ENCODE measurements around the gene RBM6. TPM values are rescaled to one million over a fixed set of nuclear protein-coding genes. Genes with fewer than 3 reads are reported as not detected.

The RBM6 gene
- total RNA-seq, 1 experiment from 2014 or later, result 58.3 TPM

DNA sequence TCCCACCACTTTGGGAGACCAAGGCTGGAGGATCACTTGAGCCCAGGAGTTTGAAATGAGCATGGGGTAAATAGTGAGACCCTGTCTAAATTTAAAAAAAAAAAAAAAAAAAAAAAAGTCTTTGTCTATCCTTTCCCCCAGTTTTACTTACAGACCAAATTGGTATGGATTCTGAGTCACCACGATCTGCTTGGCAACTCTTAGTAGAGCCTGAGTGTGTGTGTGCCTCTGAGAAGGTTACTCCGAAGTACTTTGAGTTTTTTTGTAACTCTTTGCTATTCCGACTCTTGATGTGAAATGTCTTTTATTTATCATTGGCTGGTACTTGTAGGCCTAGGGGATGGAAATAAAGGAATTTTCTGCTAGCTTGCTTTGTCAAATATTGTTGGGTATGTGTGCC, 63.3 kb downstream of the RBM6 start:
- ATAC-seq, result no peak
- ChIA-PET RAD21 (ENCODE audit: low non-redundant PET in 1 of 2, low total read pairs in 2 of 2, uncharacterized antibody in 2 of 2, unreplicated experiment in 2 of 2) (no interaction called here), CTCF (no interaction called here), POLR2A (no interaction called here)
- no peaks in the 10 kb centered on the region for H3K27me3 ChIP-seq (ENCODE audit: insufficient read depth, low read length)
- H3K79me2 ChIP-seq (ENCODE audit: insufficient read depth, low read length), result peaks cover 22% of the 10 kb centered on the region
- peaks cover 2 to 4% of the 10 kb centered on the region in 2 experiments; a peak in 2 of 4 replicates for H3K36me3 ChIP-seq (ENCODE audit: control insufficient read depth in 1 of 2, insufficient read depth in 2 of 2, low read length in 2 of 2)
- no peak overlapping the region for H3K9ac ChIP-seq (ENCODE audit: low read length)
- TF ChIP-seq SIN3A (IDR thresholded peaks at IDR 0.05; ENCODE audit: low read depth), result no peak
- TF ChIP-seq EZH2phosphoT487 (IDR thresholded peaks at IDR 0.05; ENCODE audit: borderline replicate concordance), result no peak
- TF ChIP-seq EZH2 (IDR thresholded peaks at IDR 0.05), result no peak
- no peak for TF ChIP-seq YY1 (IDR thresholded peaks at IDR 0.05; ENCODE audit: extremely low read depth, insufficient replicate concordance, low read depth, low read length)
- TF ChIP-seq RAD21 (IDR thresholded peaks at IDR 0.05; ENCODE audit: low read depth), result no peak
- TF ChIP-seq ZNF274 (IDR thresholded peaks at IDR 0.05; ENCODE audit: low read depth, low read length), result no peak
- TF ChIP-seq POLR2A (IDR thresholded peaks at IDR 0.05; ENCODE audit: borderline replicate concordance, extremely low read depth, insufficient read depth, insufficient read length), result no peak
- TF ChIP-seq CEBPB (IDR thresholded peaks at IDR 0.05; ENCODE audit: low read depth), result no peak
- TF ChIP-seq SP1 (IDR thresholded peaks at IDR 0.05; ENCODE audit: low read depth), result no peak
- no peak for TF ChIP-seq CBX3 (IDR thresholded peaks at IDR 0.05; ENCODE audit: low read depth)
- TF ChIP-seq FOSL1 (IDR thresholded peaks at IDR 0.05; ENCODE audit: low read depth), result no peak
- no peak for TF ChIP-seq ELF1 (IDR thresholded peaks at IDR 0.05; ENCODE audit: borderline replicate concordance, low read depth)
- no peak for TF ChIP-seq ZFX (IDR thresholded peaks at IDR 0.05)
- TF ChIP-seq SRF (IDR thresholded peaks at IDR 0.05; ENCODE audit: low read depth), result no peak
- TF ChIP-seq JUND (IDR thresholded peaks at IDR 0.05), result no peak
- TF ChIP-seq, protein P1, sequence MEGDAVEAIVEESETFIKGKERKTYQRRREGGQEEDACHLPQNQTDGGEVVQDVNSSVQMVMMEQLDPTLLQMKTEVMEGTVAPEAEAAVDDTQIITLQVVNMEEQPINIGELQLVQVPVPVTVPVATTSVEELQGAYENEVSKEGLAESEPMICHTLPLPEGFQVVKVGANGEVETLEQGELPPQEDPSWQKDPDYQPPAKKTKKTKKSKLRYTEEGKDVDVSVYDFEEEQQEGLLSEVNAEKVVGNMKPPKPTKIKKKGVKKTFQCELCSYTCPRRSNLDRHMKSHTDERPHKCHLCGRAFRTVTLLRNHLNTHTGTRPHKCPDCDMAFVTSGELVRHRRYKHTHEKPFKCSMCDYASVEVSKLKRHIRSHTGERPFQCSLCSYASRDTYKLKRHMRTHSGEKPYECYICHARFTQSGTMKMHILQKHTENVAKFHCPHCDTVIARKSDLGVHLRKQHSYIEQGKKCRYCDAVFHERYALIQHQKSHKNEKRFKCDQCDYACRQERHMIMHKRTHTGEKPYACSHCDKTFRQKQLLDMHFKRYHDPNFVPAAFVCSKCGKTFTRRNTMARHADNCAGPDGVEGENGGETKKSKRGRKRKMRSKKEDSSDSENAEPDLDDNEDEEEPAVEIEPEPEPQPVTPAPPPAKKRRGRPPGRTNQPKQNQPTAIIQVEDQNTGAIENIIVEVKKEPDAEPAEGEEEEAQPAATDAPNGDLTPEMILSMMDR (IDR thresholded peaks at IDR 0.05 in 2 of 3, conservative IDR thresholded peaks at IDR 0.05 in 1 of 3; ENCODE audit: borderline replicate concordance in 1 of 3, insufficient read depth in 1 of 3, low read depth in 2 of 3, low read length in 2 of 3), result no peak
- TF ChIP-seq TCF7L2 (IDR thresholded peaks at IDR 0.05; ENCODE audit: borderline replicate concordance, extremely low read depth, insufficient read depth, insufficient read length), result no peak
- TF ChIP-seq, protein P2, sequence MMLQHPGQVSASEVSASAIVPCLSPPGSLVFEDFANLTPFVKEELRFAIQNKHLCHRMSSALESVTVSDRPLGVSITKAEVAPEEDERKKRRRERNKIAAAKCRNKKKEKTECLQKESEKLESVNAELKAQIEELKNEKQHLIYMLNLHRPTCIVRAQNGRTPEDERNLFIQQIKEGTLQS (IDR thresholded peaks at IDR 0.05), result no peak
- no peak for TF ChIP-seq POLR2AphosphoS5 (IDR thresholded peaks at IDR 0.05; ENCODE audit: low read depth, low read length)
- no peak overlapping the region for H3K27ac ChIP-seq (ENCODE audit: low read depth, low read length)
- no peak for DNase-seq (ENCODE audit: low read depth, low spot score)
- no peaks in the 10 kb centered on the region for H3K9me2 ChIP-seq (ENCODE audit: insufficient read depth)
- H2AFZ ChIP-seq (ENCODE audit: low read depth, low read length, poor library complexity, severe bottlenecking), result no peak overlapping the region
- H3K4me1 ChIP-seq (ENCODE audit: control insufficient read depth in 1 of 2, insufficient read depth in 2 of 2, low read length in 2 of 2), result no peaks in the 10 kb centered on the region
- intact Hi-C loops (cut with micrococcal nuclease), result no loop called here
- H3K9me3 ChIP-seq (ENCODE audit: control insufficient read depth in 1 of 2, insufficient read depth in 1 of 2, low read depth in 1 of 2, low read length in 2 of 2), result no peaks in the 10 kb centered on the region
- H3K4me2 ChIP-seq (ENCODE audit: low read length), result no peak overlapping the region
- no TSS peak for BruUV-seq (replicated peaks)
- H3K4me3 ChIP-seq (replicated peaks in 1 of 2; ENCODE audit: low read depth in 1 of 2, low read length in 2 of 2), result no peak overlapping the region
- H4K20me1 ChIP-seq (ENCODE audit: insufficient read depth), result no peaks in the 10 kb centered on the region
